Activated B cell treated with CpG ODN at 0.5 μM for 24 hours (primary cell): Measurements from ENCODE around the gene POLR1G. TPM values are rescaled to one million over a fixed set of nuclear protein-coding genes. Genes with fewer than 3 reads are reported as not detected.

Experiments used
- ATAC-seq: fragments of 200-7000 bp; cut with Tn5 transposase; one replicate; pipeline ENCODE4 v1.10.0; 2021; ENCODE audit warnings: low read depth, mild to moderate bottlenecking, moderate library complexity
- CTCF ChIA-PET: fragments of 350-600 bp; sonication (Branson Sonifier 250); formaldehyde crosslinking; loops from one replicate; lab custom pipeline; 2021; ENCODE audit warnings: antibody characterized with exemption; lab: Charles Lee
- POLR2A ChIA-PET: fragments of 350-600 bp; sonication (Branson Sonifier 250); formaldehyde crosslinking; loops from one replicate; lab custom pipeline; 2021; ENCODE audit warnings: antibody characterized with exemption; lab: Charles Lee
- DNase-seq: peaks from one replicate; pipeline ENCODE4 v3.0.0; 2022
- H3K27ac Mint-ChIP-seq: one replicate; pipeline ENCODE4 v1.8.0; 2020; ENCODE audit warnings: mixed read lengths
- H3K27me3 Mint-ChIP-seq: one replicate; pipeline ENCODE4 v1.8.0; 2021; ENCODE audit warnings: mixed read lengths
- H3K36me3 Mint-ChIP-seq: one replicate; pipeline ENCODE4 v1.8.0; 2021; ENCODE audit warnings: low read depth, mixed read lengths
- H3K4me1 Mint-ChIP-seq: one replicate; pipeline ENCODE4 v1.8.0; 2021; ENCODE audit warnings: mixed read lengths
- H3K4me3 Mint-ChIP-seq: one replicate; pipeline ENCODE4 v1.8.0; 2020; ENCODE audit warnings: mild to moderate bottlenecking, mixed read lengths
- H3K9me3 Mint-ChIP-seq: one replicate; pipeline ENCODE4 v1.8.0; 2020; ENCODE audit warnings: mixed read lengths
- intact Hi-C: fragments of 100-400 bp; cut with micrococcal nuclease; formaldehyde crosslinking; loops from one replicate; pipeline ENCODE4 v1.15.1; 2024
- total RNA-seq: library from RNA; stranded (reverse); gene quantifications from 2 replicates; pipeline ENCODE4 v1.2.3, GENCODE V29; 2022
- TF ChIP-seq, protein P1 (sequence below): fragments of 200-600 bp; IDR thresholded peaks from one replicate; pipeline ENCODE4 v1.8.0; 2022; ENCODE audit warnings: antibody characterized with exemption, mild to moderate bottlenecking

POLR1G gene
- total RNA-seq, 1 donor from 2014 or later: 6.7 TPM

DNA sequence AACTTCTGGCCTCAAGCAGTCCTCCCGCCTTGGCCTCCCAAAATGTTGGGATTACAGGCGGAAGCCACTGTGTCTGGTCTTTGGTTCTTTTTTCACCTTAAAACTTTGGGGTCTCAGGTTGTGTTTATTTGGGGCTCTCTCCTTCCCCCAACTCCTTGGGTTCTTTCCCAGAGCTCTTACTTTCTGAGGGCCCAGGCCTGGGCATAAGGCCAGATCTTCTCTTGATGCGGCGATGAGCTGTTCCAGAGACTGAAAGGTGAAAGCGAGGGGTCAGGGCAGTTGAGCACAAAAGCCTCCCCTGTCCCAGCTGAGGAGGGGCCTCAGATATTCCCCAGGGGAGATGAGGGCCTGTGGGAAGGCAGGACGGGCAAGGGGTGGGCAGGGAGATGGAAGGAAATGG, 7.1 kb downstream of the POLR1G start:
- Mint-ChIP-seq H3K27ac (no peak overlapping the region), H3K4me3 (no peak overlapping the region), H3K4me1 (peaks cover 17% of the 10 kb centered on the region), H3K27me3 (no peaks in the 10 kb centered on the region), H3K36me3 (peaks cover 54% of the 10 kb centered on the region), H3K9me3 (no peaks in the 10 kb centered on the region)
- ATAC-seq (no peak), DNase-seq (no peak)
- TF ChIP-seq, protein P1, sequence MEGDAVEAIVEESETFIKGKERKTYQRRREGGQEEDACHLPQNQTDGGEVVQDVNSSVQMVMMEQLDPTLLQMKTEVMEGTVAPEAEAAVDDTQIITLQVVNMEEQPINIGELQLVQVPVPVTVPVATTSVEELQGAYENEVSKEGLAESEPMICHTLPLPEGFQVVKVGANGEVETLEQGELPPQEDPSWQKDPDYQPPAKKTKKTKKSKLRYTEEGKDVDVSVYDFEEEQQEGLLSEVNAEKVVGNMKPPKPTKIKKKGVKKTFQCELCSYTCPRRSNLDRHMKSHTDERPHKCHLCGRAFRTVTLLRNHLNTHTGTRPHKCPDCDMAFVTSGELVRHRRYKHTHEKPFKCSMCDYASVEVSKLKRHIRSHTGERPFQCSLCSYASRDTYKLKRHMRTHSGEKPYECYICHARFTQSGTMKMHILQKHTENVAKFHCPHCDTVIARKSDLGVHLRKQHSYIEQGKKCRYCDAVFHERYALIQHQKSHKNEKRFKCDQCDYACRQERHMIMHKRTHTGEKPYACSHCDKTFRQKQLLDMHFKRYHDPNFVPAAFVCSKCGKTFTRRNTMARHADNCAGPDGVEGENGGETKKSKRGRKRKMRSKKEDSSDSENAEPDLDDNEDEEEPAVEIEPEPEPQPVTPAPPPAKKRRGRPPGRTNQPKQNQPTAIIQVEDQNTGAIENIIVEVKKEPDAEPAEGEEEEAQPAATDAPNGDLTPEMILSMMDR: no peak
- POLR2A ChIA-PET: no interaction called here
- CTCF ChIA-PET: interaction anchor here (1.0 to 1.8 kb wide), 3 partner anchors 26 to 71 kb away, joined by 3 to 5 read pairs (median 3); no protein-coding TSS in a partner anchor
- intact Hi-C loops: no loop called here

DNA sequence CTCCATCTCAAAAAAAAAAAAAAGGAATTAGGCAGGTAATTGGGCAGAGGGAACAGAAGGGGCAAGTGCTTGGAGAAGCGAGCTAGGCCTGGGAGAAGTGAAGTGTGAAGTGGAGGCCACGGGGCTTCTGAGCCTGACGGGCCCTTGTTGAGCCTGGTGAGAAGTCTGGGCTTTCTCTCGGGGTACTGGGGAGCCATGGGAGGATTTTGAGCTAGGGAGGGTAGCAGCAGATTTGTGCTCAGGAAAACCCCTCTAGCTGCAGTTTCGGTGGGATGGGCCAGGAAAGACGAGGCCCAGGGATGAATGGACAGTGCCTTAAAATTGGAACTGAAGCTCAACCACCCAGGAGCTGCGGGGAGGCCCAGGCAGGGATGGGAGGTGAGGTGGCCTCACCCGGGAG, 8.0 kb downstream of the POLR1G start:
- Mint-ChIP-seq H3K4me1 (peaks cover 19% of the 10 kb centered on the region), H3K27me3 (no peaks in the 10 kb centered on the region), H3K27ac (no peak overlapping the region), H3K36me3 (peaks cover 58% of the 10 kb centered on the region), H3K4me3 (no peak overlapping the region), H3K9me3 (no peaks in the 10 kb centered on the region)
- intact Hi-C loops: no loop called here
- DNase-seq (no peak), ATAC-seq (no peak)
- POLR2A ChIA-PET: interaction anchor here (0.7 kb wide), 3 partner anchors 171 to 622 kb away, joined by 3 to 7 read pairs (median 3); no protein-coding TSS in a partner anchor
- TF ChIP-seq, protein P1: no peak
- CTCF ChIA-PET: interaction anchor here (0.8 kb wide), 1 partner anchor 25 kb away, joined by 3 read pairs; no protein-coding TSS in a partner anchor

DNA sequence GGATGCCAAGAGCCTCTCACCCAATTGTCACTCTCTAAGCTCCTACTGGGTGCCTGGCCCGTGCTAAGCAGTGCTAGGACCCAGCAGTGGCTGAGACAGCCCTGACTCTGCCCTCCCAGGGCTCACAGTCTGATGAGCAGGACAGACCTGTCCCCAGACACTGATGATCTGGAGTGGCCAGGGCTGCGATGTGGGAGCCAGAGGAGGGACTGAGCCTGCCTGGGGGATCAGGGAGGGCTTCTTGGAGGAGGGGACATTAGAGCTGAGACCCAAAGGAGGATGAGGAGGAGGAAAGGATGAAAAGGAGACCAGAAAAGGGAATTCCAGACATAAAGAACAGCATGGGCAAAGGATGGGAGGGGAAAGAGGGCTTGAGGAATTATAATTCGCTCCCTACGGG, 10.7 kb downstream of the POLR1G start:
- POLR2A ChIA-PET: interaction anchor here (2.2 kb wide), 1 partner anchor 10 kb away, joined by 9 read pairs; the partner anchor contains the start of gene POLR1G

DNA sequence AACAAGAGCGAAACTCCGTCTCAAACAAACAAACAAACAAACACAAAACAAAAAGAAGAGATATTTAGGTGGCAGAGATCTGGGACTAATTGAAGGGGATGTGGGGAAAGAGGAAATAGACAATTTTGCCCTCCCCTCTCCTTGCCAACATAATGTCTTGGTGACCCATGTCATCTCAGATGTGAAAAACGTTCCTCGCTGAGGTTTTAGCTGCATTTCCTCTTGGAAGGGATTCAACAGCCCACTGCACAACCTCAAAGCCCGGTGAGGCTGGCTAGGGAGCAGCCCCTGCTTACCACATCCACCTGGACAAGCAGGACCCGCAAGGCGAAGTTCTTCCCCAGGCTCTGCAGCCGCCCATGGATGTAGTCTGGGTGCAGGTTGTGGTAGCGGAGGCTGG, 12.4 kb downstream of the POLR1G start:
- Mint-ChIP-seq H3K27me3 (no peaks in the 10 kb centered on the region), H3K4me3 (no peak overlapping the region), H3K36me3 (peaks cover 63% of the 10 kb centered on the region), H3K27ac (peak overlapping the region; percentile 82), H3K9me3 (no peaks in the 10 kb centered on the region), H3K4me1 (peaks cover 52% of the 10 kb centered on the region)
- no peak for DNase-seq
- TF ChIP-seq, protein P1: no peak
- intact Hi-C loops: loop anchor here (1.0 kb wide), 1 partner anchor 13 kb away; the partner anchor contains the start of gene POLR1G
- ChIA-PET CTCF (interaction anchor here (1.7 kb wide), 2 partner anchors 16 to 21 kb away, joined by 5 to 7 read pairs; no protein-coding TSS in a partner anchor), POLR2A (interaction anchor here (1.0 to 1.6 kb wide), 2 partner anchors 11 to 16 kb away, joined by 3 to 5 read pairs; no protein-coding TSS in a partner anchor)
- ATAC-seq: no peak

More for the DNA sequence above, 10.7 kb downstream of the POLR1G start:
- Mint-ChIP-seq H3K9me3 (no peaks in the 10 kb centered on the region), H3K4me3 (no peak overlapping the region), H3K27me3 (no peaks in the 10 kb centered on the region), H3K4me1 (peaks cover 37% of the 10 kb centered on the region), H3K27ac (no peak overlapping the region), H3K36me3 (peaks cover 70% of the 10 kb centered on the region)
- TF ChIP-seq, protein P1: no peak
- DNase-seq: no peak
- CTCF ChIA-PET: no interaction called here
- ATAC-seq: no peak
- intact Hi-C loops: no loop called here

DNA sequence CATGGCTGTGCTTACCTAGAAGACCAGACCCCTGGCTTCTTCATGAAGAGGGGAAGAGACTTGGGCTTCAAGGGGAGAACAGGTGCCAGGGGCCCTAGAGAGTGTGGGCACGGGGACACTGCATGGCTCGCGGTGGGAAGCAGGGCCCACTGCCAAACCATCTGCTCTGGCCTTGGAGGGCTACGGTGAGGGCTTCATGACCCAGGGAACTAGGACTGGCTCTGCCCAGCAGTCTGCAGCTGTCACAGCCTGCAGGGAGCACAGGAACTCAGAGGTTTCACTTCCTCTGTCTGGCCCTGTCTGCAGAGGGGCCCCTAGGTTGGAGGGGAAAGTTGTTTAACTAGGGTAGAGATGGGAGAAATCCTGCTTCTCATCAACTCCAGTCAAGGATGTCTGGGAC, 13.0 kb downstream of the POLR1G start:
- ChIA-PET CTCF (interaction anchor here (0.6 to 1.7 kb wide), 3 partner anchors 17 to 64 kb away, joined by 3 to 7 read pairs (median 5); no protein-coding TSS in a partner anchor), POLR2A (interaction anchor here (1.0 to 1.6 kb wide), 2 partner anchors 12 to 17 kb away, joined by 3 to 5 read pairs; no protein-coding TSS in a partner anchor)
- H3K27me3 Mint-ChIP-seq: no peaks in the 10 kb centered on the region
- no peaks in the 10 kb centered on the region for H3K9me3 Mint-ChIP-seq
- peak overlapping the region; percentile 66 for H3K4me3 Mint-ChIP-seq
- peaks cover 58% of the 10 kb centered on the region for H3K4me1 Mint-ChIP-seq
- TF ChIP-seq, protein P1: no peak
- H3K27ac Mint-ChIP-seq: peak overlapping the region; percentile 82
- intact Hi-C loops: loop anchor here (1.0 kb wide), 1 partner anchor 13 kb away; the partner anchor contains the start of gene POLR1G
- DNase-seq (peak; percentile 56), ATAC-seq (peak; percentile 74)
- peaks cover 57% of the 10 kb centered on the region for H3K36me3 Mint-ChIP-seq
